Left kidney (tissue), 8 donors: ENCODE measurements around the gene LATS2. TPM values are rescaled to one million over a fixed set of nuclear protein-coding genes. Genes with fewer than 3 reads are reported as not detected.

Experiments
- DNase-seq: peaks from one replicate; pipeline ENCODE4 v3.0.0-alpha.2; 2013
- long read RNA-seq, 8 donors: transcript quantifications; one replicate each; lab custom pipeline, GENCODE V29; 2026
- polyA plus RNA-seq: library from polyadenylated mRNA; unstranded; fragments of 120-200 nt; gene quantifications from one replicate; pipeline ENCODE4 v1.2.1, GENCODE V29; 2013; ENCODE audit not compliant: insufficient read length

The LATS2 gene
- polyA plus RNA-seq: 24.0 TPM
- long read RNA-seq, donor 1, full-length matches to known transcripts: 4 of 509 reads
- long read RNA-seq, donor 1, partial matches to known transcripts: 500 of 509 reads
- long read RNA-seq, donor 1, other reads (novel, unspliced or antisense): 5 of 509 reads
- long read RNA-seq, donor 2, partial matches to known transcripts: 39 of 39 reads
- long read RNA-seq, donor 2, other reads (novel, unspliced or antisense): 0 of 39 reads
- long read RNA-seq, donor 3, full-length matches to known transcripts: 2 of 29 reads
- long read RNA-seq, donor 3, partial matches to known transcripts: 27 of 29 reads
- long read RNA-seq, donor 3, other reads (novel, unspliced or antisense): 0 of 29 reads
- long read RNA-seq, donor 4: 0 reads
- long read RNA-seq, donor 5, full-length matches to known transcripts: 4 of 4 reads
- long read RNA-seq, donor 5, partial matches to known transcripts: 0 of 4 reads
- long read RNA-seq, donor 5, other reads (novel, unspliced or antisense): 0 of 4 reads
- long read RNA-seq, donor 6, full-length matches to known transcripts: 2 of 35 reads
- long read RNA-seq, donor 6, partial matches to known transcripts: 33 of 35 reads
- long read RNA-seq, donor 6, other reads (novel, unspliced or antisense): 0 of 35 reads
- long read RNA-seq, donor 7, full-length matches to known transcripts: 4 of 10 reads
- long read RNA-seq, donor 7, partial matches to known transcripts: 6 of 10 reads
- long read RNA-seq, donor 7, other reads (novel, unspliced or antisense): 0 of 10 reads
- long read RNA-seq, donor 8, full-length matches to known transcripts: 1 of 1 reads
- long read RNA-seq, donor 8, partial matches to known transcripts: 0 of 1 reads
- long read RNA-seq, donor 8, other reads (novel, unspliced or antisense): 0 of 1 reads

DNA sequence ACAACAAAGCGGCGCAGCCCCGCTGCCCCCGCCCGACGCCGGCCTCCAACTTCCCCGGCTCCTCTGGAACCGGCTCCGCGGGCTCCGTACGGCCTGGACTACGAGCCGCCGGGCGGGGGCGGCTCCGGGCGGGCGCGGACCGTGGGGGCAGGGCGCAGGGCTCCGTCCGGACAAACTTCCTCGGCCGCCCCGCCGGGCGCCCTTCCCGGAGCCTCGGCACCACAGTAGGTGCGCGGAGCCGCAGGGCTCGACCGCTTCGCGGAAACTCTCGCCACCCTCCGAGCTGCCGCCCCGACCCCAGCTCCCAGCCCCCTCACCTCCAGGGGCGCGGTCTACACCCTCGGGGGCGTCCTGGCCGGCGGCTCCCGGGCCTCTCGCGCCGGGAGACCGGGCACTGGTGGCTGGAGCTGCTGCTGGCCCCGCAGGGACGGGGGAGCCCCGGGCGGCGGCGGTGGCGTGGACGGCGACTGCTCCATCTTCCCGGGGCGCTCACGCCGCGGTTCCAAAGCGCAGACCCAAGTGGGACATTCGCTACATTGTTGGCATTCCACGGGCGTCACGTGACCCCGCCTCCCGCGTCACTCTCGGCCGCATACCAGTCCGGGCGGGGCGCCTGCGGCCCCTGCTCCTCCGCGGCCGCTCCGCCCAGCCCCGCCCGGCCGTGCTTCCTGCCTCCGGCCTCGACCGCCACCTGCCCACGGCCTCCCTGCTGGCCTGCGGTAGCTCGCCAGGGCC lies at the start of gene LATS2:
TSS of gene LATS2 (minus strand) at position 558 of the 735 bp plus-strand sequence. CDS start 15,560 bp downstream, outside the sequence.
- peak; percentile 95 for DNase-seq

DNA sequence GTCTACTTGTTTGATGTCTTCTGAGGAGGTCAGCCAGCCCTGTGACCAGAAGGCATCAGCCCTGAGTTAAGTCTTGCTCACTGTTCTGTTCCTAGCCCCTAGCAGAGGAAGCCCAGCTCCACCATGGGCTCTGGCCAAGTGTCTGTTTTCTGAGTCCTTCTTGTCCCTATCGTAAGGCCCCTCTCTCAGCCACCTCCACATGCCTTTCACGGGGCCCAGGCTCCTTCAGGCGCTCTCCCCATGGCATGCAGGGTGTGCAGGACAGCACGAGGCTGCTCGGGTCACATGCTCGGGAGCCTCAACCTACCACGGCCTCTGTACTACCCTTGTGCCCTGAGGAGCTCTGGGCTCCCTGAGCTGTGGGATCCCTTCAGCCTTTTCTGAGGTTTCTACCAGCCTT lies 47.8 kb upstream of the LATS2 start:
- no peak for DNase-seq

DNA sequence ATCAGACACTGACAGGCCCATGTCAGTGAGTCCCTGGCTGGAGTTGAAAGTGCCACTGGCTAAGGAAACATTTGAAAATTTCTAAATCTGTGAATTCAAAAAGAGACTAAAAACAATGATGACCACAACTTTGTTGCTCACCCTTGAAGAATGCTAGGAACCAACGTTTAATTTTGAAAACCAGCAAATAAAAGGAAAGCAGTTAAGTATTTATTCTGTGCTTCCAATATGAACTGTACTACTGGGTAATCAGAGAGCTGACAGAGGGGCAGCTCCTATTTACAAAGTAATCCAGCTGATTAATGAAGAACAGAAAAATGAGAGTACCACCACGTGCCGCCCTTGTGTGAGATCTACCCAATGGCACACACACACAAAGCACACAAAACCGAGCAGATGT lies 44.7 kb upstream of the LATS2 start:
- peak; percentile 2 for DNase-seq

DNA sequence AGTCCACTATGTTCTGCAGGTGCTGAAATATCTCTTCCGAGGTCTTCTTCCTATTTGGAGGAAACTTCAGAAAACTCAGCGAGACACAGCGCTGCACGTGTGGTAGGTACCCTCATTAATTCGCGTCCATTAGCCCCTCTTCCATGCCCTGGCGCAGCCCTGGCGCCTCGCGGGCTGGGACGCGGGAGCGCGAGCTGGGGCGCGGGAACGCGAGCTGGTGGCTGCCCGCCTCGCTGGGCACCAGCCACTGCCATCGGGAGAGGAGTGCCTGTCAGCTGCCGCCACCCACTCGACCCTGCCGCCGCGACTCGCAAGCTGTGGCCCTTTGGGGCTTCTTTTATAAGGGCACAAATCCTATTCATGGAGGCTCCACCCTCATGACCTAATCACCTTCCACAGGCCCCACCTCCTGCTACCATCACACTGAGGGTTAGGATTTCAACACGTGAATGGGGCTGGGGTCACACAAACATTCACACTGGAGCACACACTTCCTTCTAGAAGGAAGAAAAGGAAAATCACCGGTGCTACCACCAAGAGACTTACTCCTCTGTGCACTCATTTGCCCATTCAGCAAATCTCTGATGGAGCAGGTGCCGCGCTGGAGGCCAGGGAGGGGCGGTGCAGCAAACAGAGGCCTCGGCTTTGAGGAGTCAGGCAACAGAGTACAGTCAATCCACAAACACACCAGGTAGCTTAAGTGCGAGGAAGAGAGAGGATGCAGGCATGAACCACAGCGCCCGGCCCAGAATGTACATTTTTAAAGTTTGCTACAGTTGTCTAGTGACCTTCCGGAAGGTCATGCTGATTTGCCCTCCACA lies 43.0 kb upstream of the LATS2 start:
- no peak for DNase-seq

DNA sequence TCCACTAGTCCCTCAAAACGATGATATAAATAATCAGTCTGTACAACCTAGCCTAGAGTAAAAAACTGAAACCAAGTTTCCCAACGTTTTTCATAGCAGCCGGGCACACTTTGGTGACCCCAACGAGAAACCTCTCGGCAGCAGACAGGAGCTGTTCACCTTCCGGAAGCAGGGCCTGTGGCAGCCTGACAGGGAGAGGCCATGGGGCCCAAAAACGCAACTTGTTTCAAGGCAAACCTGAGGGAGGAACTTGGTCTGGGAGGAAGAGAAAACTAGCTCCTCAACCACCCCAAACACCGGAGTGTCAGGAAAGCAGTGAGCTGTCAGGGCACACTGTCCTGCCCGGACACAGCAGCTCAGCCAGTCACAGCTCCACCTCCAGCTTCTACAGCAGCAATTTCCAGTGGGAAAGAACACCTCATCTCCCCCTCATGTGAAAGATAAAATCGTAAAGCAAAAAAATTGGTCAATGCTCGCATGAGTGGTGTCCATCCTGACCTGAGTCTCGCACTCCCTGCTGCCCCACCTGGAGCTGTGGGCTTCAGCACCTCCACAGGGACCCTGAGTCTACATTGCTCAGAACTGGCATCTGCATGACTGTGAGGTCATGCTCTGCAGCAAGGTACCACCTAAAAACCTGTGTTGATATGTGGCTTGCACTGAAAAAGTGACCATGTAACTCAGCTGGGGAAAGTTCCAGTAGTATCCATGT lies 40.6 kb upstream of the LATS2 start:
- no peak for DNase-seq

DNA sequence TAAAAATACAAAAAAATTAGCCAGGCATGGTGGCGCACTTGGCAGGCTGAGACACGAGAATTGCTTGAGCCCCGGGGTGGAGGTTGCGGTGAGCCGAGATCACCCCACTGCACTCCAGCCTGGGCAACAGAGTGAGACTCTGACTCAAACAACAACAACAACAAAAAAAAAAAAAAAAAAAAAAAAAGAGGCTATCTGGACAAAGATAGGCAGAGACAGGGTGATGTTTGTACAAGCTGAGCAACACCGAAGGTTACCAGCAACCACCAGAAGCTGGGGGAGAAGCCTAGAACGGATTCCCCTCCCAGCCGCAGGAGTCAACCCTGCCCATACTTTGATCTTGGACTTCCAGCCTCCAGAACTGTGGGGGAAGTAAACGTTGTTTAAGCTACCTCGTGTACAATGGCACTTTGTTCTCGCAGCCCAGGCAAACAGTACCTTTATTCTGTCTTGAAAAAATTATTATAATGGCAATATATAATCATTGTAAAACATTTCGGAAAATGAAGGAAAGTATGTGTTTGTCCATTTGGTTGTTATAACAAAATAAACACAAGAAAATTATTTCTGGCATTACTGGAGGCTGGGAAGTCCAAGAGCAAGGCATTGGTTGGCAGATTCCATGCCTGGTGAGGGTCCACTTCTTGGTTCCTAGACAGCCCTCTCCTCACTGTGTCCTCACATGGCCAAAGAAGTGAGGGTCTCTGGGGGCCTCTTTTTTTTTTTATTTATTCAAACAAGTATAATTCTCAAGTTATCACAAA lies 39.8 kb upstream of the LATS2 start:
- DNase-seq: no peak

DNA sequence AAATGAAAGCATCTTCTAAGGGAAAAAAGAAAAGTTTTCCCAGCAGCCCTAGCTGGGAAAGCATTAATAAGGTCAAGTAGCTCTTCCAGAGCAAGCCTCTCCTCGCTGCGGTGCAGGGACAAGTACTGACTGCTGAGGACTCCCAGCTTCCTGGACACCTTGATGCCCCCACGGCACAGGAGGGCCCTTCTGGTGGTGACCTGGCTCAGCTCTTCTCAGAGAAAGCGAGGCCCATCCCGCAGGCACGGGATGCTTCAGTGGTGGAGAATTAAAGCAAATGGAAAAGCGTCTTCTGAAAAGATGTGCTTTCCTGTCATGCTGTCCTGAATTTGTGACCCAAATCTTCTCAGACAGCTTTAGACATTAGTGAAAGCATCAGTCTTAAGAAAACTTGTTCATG lies 38.8 kb upstream of the LATS2 start:
- no peak for DNase-seq

DNA sequence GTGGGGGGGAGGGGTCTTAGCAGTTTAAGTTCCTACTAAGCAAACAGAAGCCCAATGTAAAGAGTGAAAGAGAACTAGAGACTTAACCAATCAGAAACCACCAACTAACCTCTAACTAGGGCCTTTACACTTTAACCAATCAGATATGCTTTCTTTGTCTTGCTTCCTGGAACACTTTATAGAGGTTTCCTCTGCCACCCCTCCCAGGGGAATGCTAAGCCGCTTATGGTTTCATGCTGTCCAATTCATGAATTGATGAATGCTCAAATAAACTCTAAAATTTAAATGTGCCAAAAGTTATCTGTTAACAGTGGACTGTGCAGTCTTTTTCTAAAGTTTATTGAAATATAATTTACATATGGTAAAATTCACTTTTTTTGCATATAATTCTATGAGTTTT lies 33.9 kb upstream of the LATS2 start:
- DNase-seq: no peak

DNA sequence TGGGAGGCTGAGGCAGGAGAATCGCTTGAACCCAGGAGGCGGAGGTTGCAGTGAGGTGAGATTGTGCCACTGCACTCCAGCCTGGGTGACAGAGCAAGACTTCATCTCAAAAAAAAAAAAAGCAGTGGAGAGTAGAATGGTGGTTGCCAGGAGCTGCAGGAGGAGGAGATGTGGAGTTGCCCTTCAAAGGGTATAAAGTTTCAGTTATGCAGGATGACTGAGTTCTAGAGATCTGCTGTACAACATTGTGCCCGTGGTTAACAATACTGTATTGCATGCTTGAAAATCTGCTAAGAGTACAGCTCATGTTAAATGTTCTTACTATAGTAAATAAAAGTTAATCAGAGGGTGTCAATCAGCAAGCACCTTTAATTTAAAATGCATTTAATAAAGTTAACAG lies 28.4 kb upstream of the LATS2 start:
- no peak for DNase-seq

DNA sequence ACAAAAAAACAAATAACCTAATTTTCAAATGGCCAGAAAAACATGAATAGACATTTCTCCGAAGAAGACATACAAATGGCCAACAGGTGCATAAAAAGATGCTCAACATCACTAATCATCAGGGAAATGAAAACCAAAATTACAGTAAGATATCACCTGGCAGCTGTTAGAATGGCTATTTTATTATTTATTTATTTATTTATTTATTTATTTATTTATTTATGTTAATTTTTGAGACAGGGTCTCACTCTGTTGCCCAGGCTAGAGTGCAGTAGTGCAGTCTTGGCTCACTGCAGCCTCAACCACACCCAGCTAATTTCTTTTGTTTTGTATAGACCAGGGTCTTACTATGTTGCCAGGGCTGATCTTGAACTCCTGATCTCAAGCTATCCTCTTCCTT lies 27.1 kb upstream of the LATS2 start:
- DNase-seq: no peak

DNA sequence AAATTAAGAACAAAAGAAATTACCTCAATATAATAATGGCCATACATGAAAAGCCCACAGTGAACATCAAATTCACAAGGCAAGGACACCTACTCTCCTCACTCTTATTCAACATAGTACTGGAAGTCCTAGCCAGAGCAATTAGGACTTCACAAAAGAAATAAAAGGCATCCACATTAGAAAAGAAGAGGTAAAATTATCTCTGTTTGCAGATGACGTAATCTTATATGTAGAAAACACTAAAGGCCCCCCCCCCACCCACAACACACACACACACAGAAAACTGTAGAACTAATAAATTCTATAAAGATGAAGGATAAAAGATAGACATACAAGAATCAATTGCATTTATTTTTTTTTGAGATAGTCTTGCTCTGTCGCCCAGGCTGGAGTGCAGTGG lies 25.5 kb upstream of the LATS2 start:
- no peak for DNase-seq

DNA sequence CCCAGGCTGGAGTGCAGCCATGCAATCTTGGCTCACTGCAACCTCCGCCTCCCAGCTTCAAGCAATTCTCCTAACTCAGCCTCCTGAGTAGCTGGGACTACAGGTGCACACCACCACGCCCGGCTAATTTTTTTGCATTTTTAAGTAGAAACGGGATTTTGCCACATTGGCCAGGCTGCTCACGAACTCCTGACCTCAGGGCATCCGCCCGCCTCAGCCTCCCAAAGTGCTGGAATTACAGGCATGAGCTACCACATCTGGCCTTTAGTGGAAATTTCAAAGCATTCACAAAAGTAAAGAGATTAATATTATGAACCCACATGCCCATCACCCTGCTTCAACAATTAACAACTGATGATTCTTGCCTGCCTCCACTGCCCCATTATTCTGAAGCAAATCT lies 20.5 kb upstream of the LATS2 start:
- no peak for DNase-seq

DNA sequence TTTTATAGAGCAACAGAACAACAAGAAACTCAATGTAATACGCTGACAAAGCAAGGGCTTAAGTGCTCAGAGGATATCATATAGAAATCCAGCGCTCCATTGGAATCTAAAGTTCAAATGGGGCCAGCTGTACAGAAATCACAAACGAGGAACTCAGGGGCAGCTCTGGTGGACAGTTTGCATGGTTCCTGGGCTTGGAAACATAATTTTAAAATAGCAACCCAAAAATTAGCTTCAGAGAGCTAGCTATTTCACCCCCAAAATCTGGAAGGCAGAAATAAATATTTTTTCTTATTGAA lies 19.2 kb upstream of the LATS2 start:
- DNase-seq: no peak

DNA sequence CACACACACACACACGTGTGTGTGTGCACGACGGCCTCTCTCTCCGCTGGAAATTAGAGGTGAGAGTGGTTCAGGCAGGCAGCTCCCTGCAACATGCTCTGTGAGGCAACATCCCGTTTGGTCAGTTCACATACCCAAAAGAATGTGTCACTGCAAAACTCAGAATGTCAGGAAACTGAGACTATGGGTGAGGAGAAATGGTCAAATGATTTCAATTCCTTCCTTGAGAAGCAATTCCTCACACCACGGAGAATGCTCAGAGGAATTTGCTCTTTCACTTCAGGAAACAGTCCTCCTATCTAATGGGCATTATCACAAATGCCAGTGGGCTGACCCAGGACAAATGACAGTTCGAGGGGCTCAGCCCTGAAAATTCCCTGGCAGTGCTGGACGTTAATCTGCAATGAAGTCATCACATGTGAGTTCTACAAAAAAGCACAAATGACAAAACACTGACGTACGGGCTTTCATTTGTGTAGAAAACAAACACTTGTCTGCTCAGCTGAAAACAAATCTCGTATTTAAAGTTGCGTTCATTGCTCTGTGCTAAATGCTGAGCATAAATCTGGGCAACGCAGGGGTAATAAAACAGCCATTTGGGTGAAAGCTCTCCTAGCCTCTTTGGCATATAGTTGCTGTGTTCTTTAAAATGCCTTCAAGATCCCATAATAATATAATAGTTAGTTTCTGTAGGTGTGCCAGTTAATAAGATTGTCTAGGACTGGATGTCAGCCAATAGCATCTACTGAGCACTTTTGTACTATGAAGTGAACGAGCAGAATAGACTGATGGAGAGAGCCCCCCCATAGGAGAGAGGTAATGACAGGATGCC lies 18.6 kb upstream of the LATS2 start:
- DNase-seq: no peak

DNA sequence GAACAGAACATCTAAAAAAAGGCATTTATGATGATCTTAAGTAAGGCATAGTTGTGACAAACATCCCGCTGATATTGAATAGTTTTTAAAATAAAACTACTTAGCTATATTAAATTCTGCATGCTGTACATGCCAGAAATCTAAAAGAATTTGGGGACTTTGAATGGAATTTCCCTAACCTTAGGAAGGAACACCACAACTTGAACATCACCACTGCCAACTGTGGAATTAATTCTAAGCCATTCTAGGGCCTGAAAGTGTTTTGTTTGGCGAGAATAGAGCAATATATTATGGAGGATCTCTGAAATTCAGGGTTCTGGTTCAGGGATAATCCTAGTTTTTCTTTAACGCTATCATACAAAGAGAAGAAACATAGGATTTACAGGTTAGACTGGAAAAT lies 17.8 kb upstream of the LATS2 start:
- DNase-seq: no peak

DNA sequence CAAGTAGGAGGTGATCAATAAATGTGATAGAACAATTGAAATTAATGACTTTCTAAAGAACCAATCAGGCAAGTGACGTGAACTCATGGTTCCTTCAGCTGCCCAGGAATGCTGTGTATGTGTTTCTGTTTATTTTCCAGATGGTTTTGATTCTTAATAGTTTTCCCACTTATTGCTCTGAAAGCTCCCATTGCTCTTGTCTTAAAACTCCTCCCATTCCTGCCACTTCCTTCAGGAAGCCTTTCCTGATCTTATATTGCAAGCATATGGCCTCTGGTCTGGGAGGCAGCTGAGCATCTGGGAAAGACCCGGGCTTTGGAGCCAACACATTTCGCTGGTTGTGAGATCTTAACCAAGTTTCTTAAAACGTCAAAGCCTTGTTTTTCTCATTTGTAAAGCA lies 17.1 kb upstream of the LATS2 start:
- DNase-seq: no peak

DNA sequence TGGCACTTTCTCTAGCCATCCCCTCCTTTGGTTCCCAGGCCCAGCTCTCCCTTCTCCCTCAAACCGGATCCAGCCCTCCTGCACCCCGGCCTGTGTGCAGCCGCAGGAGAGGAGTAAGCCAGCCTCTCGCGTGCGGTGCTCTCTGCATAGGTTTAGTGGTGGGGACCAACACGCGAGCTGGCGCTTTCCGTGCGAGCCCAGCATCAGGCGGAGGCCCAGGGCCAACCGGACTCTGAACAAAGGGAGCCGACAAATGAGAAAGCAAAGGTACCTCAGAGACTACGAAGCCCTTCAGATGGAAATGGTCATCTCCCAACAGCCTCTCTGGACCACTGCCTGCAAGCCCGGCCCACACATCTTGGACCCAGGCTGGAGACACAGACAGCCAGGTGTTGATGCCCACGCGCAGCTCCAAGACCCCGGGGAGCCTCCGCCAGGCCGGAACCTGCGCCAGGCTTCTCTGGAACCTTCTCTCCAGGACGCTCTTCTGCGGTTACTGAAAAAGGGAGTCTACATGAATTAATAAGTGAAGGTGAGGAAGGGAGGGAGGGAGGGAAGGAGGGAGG lies 16.5 kb upstream of the LATS2 start:
- no peak for DNase-seq

DNA sequence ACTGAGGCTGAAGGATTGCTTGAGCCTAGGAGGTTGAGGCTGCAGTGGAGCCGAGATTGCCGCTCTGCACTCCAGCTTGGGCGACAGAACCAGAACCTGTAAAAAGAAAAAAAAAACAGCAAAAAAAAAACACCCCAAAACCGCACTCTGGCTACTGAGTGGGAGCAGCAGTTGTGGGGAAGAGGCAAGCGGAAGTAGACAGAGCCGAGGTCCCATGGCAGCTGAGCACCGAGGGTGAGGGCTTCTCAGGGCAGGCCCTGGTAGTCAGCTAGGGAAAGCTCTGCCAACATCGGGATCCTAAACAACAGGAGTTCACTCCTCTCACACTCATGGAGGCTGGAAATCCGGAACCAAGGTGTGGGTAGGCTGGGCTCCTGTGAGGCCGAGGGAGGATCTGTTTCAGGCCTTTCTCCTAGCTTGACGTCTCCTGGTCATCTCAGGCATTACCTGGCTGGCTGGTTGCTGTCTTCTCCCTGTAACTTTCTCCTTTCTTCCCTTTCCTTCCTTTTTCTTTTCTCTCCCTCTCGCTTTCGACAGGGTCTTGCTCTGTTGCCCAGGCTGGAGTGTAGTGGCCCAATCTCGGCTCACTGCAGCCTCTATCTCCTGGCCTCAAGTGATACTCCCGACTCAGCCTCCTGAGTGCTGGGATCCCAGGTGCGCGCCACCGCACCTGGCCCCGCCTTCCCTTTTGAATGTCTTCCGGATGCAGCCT lies 15.8 kb upstream of the LATS2 start:
- DNase-seq: no peak
